ENCODE results near the gene RASIP1. TPM values are rescaled to one million over a fixed set of nuclear protein-coding genes. Genes with fewer than 3 reads are reported as not detected.

The RASIP1 gene
- total RNA-seq, 1 donor from 2014 or later, result 1.0 TPM

- DNase-seq (ENCODE audit: low read depth, low spot score), result no peak
- no peak overlapping the region for H3K27ac Mint-ChIP-seq (ENCODE audit: unreplicated experiment)
- TF ChIP-seq CTCF (conservative IDR thresholded peaks at IDR 0.05), result no peak
These were observed 37.3 kb upstream of the RASIP1 start for GRCh38 chr19:48777720-48778119.

GRCh38 chr19:48777139-48777538 lies 36.7 kb upstream of the RASIP1 start:
- DNase-seq (ENCODE audit: low read depth, low spot score), result no peak
- TF ChIP-seq CTCF (conservative IDR thresholded peaks at IDR 0.05), result no peak
- no peak overlapping the region for H3K27ac Mint-ChIP-seq (ENCODE audit: unreplicated experiment)
- peaks cover 6% of the 10 kb centered on the region for H3K4me1 Mint-ChIP-seq
- no peaks in the 10 kb centered on the region for H3K27me3 Mint-ChIP-seq (ENCODE audit: low read depth)
- H3K9me3 Mint-ChIP-seq, result no peaks in the 10 kb centered on the region
- H3K36me3 Mint-ChIP-seq (ENCODE audit: low read depth), result no peaks in the 10 kb centered on the region
- H3K4me3 Mint-ChIP-seq, result no peak overlapping the region

More at GRCh38 chr19:48777720-48778119, 37.3 kb upstream of the RASIP1 start:
- Mint-ChIP-seq H3K36me3 (ENCODE audit: low read depth) (no peaks in the 10 kb centered on the region), H3K9me3 (no peaks in the 10 kb centered on the region), H3K4me1 (peaks cover 10% of the 10 kb centered on the region), H3K27me3 (ENCODE audit: low read depth) (no peaks in the 10 kb centered on the region), H3K4me3 (no peak overlapping the region)

GRCh38 chr19:48772503-48772953 lies 32.1 kb upstream of the RASIP1 start:
- Mint-ChIP-seq H3K4me3 (no peak overlapping the region), H3K9me3 (no peaks in the 10 kb centered on the region), H3K27ac (ENCODE audit: unreplicated experiment) (no peak overlapping the region), H3K27me3 (ENCODE audit: low read depth) (peaks cover 17% of the 10 kb centered on the region), H3K36me3 (ENCODE audit: low read depth) (no peaks in the 10 kb centered on the region), H3K4me1 (no peaks in the 10 kb centered on the region)
- no peak for TF ChIP-seq CTCF (conservative IDR thresholded peaks at IDR 0.05)
- no peak for DNase-seq (ENCODE audit: low read depth, low spot score)

- Mint-ChIP-seq H3K9me3 (no peaks in the 10 kb centered on the region), H3K27me3 (ENCODE audit: low read depth) (peaks cover 25% of the 10 kb centered on the region), H3K4me1 (no peaks in the 10 kb centered on the region), H3K4me3 (no peak overlapping the region), H3K36me3 (ENCODE audit: low read depth) (no peaks in the 10 kb centered on the region), H3K27ac (ENCODE audit: unreplicated experiment) (no peak overlapping the region)
- DNase-seq (ENCODE audit: low read depth, low spot score), result no peak
- TF ChIP-seq CTCF (conservative IDR thresholded peaks at IDR 0.05), result no peak
These were observed 30.5 kb upstream of the RASIP1 start for GRCh38 chr19:48770734-48771472.

GRCh38 chr19:48770266-48770665 lies 29.9 kb upstream of the RASIP1 start:
- no peak overlapping the region for H3K27ac Mint-ChIP-seq (ENCODE audit: unreplicated experiment)
- H3K9me3 Mint-ChIP-seq, result no peaks in the 10 kb centered on the region
- H3K4me3 Mint-ChIP-seq, result no peak overlapping the region
- no peaks in the 10 kb centered on the region for H3K36me3 Mint-ChIP-seq (ENCODE audit: low read depth)
- H3K4me1 Mint-ChIP-seq, result no peaks in the 10 kb centered on the region
- peaks cover 29% of the 10 kb centered on the region for H3K27me3 Mint-ChIP-seq (ENCODE audit: low read depth)
- no peak for DNase-seq (ENCODE audit: low read depth, low spot score)
- no peak for TF ChIP-seq CTCF (conservative IDR thresholded peaks at IDR 0.05)
